NCI-H128 (cell line): ENCODE data around the gene ADAMTS20.
"Not testable (repeated sequence)": the region's sequence is repeated elsewhere in the genome, so short reads cannot be mapped to it uniquely, and the experiment has no call there.

Experiments used
- DNase-seq: peaks from one replicate; lab custom pipeline; 2025; ENCODE audit not compliant: unreplicated experiment; lab: John Stamatoyannopoulos, UW

Gene ADAMTS20

DNA sequence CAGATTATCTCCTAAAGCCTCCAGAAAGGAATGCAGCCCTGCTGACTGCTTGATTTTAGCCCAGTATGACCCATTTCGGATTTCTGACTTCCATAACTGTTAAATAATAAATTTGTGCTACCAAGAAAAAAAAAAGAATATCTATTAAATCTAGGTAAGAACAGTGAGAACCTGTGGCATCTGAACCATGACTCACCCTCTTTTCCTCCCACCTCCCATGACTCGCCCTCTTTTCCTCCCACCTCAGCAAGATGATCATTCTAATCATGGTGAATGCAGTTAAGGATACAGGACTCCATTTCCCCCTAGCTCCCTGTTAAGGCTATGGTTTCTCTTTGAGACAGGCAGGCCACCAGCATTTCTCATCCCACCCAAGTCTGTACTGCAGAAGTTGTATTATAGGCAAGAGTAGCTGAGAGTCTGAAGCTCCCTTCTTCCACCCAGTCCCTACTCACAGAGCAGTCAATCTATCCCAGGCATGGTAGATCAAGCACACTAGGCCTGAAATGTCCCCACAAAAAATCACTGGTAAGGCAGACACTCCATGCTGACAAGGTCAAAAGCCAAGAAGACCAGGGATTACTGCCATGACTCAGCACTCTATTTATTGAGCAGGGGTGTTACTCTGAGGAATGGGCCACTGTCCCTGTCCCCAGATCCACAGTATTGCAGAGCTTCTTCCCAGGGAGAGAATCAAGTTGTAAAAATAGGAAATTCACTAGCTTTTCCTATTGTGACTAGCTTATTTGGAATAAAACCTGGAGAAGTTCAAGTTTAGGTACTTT is 188.9 kb downstream of the ADAMTS20 start:
- no peak for DNase-seq

DNA sequence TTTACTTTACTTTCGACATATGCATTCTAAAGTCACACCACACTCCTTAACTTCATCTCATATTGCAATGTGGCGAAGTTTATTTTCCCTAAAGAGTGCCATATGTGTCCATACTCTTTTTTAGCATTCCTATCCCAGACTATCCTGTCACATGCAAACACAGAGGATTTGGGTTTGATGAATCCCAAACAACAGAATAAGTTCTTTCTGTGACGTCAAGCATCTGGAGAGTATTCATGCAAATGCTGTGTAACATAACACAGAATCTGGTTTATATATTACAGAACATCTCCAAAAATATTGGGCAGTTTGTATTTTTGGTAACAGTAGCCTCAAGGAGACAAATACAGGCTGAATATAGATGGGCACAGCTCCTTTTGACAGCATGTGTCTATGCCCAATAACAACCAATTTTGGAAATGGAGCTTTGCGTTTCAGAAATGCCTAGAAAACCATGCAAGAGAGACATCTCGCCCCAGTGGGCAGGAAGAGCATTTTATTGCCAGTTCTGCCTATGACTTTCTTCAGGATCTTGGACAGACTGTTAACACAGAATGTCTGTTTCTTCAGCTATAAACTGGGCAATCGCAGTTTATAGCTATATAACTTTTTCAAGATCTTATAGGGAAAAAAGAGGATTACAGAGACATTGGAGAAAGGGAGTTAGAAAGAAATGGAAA is 190.8 kb downstream of the ADAMTS20 start:
- no peak for DNase-seq

DNA sequence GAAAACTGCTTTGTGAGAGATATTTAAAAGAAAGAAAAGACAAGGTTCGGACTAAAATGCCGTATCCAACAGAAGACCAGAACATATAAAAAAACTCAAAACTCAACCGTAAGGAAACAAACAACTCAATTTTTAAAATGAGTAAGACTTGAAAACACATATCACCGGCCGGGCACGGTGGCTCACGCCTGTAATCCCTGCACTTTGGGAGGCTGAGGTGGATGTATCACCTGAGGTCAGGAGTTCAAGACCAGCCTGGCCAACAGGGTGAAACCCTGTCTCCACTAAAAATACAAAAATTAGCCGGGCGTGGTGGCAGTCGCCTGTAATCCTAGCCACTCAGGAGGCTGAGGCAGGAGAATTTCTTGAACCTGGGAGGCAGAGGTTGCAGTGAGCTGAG is 192.0 kb downstream of the ADAMTS20 start:
- DNase-seq: not testable (repeated sequence)

- DNase-seq: no peak
Measured at GRCh38 chr12:43357141-43357540, 194.9 kb downstream of the ADAMTS20 start.

GRCh38 chr12:43352001-43352400 is 200.0 kb downstream of the ADAMTS20 start:
- DNase-seq: no peak

GRCh38 chr12:43349863-43350262 is 202.1 kb downstream of the ADAMTS20 start:
- DNase-seq: no peak

DNA sequence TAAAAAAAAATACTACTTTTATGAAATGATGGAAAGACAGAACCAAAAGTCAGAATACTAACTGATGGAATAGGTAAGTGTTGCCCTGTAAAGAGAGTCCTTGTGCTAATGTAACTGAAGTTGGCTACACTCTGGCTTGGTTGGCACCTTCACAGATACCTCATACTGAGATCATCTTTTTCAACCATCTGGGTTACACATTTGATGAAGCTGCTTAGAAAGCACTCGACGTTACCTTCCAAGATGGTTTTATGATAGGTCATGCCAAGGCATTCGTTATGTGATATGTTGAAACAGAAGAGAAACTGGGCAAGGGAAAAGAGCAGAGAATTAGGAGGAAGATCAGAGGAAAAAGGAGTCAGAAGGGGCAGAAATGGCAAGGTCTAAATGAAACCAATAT is 203.8 kb downstream of the ADAMTS20 start:
- no peak for DNase-seq

GRCh38 chr12:43347026-43347425 is 205.0 kb downstream of the ADAMTS20 start:
- no peak for DNase-seq

DNA sequence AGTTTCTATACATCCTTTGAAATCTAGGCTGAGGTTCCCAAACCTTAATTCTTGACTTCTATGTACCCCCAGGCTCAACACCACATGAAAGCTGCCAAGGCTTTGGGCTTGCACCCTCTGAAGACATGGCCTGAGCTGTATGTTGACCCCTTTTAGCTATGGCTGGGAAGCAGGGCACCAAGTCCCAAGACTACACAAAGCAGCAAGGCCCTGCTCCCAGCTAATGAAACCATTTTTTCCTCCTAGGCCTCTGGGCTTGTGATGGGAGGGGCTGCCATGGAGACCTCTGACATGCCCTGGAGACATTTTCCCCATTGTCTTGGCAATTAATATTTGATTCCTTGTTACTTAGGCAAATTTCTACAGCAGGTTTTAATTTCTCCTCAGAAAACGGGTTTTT is 207.0 kb downstream of the ADAMTS20 start:
- no peak for DNase-seq

- not testable (repeated sequence) for DNase-seq
Measured at GRCh38 chr12:43341785-43342313, 210.2 kb downstream of the ADAMTS20 start.

DNA sequence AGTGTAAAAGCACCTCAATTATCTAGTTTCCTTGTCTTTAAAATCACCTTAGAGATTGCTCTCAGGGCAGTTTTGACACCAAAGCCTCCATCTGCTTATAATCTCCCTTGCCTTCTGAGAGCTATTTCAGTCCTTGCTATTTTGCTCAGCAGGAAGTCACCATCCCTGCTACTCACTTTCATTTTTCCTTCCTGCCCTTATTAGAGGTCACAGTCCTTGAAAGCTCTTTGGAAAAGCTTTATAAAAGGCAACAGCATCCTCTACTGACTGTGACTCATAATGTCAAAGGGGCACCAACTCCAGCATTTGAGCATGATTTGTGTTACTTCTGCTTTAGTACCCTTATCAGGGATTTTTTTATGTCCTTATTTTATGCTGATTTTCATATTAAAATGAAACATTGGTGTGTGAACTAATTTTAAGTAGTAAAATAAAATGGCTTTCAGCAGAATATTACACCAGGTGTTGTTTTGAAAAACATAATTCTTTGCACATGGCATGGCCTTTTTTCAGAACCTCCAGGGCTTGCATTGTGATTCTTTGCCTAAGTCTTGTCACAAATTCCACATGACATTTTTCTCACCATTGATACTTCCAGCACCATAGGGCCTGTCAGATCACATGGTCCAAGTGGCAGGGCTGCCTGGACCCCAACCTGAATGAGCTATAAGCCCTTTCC is 213.0 kb downstream of the ADAMTS20 start:
- no peak for DNase-seq

GRCh38 chr12:43337571-43338444 is 214.2 kb downstream of the ADAMTS20 start:
- DNase-seq: no peak

DNA sequence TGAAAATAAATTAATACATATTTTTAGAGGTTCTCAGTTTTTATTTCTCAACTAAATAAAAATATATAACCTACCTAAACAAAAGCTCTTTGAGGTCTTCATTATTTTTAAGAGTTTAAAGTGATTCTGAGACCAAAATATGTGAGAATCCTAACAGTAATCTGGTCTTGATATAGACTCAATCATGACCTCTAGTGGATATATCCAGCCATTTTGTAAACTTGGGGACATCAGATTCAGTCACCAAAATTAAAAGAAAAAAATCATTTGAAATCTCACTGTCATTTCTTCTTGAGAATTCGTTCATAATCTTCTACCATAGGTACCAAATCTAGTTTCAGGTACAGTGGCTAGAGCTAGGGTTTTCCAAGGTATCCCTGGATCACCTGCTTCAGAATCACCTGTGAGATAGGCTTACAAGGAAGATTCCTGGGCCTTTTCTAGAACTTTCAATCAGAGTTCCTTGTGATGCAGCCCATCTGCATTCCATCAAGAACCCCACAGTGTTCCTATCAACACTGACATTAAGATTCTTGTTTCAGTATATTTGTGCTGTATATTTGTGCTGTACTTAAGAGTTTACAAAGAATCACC is 214.9 kb downstream of the ADAMTS20 start:
- DNase-seq: no peak

DNA sequence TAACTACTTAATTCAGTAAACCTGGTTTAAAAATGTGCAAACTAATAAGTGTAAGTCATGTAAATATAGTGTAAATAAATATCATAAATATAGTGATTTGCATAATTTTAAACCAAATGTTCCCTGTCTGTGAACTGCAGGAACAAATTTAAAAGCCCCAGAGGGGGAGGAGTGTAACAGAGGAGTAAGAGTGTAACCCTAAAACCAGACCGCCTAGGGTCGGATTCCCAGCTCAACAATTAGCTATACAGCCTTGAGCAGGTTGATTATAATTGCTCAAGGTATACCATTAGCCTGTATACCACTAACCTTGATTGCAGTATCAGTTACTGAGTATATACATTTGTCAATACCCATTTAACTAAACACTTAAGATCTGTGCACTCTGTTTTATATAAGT is 218.4 kb downstream of the ADAMTS20 start:
- no peak for DNase-seq

GRCh38 chr12:43332977-43333640 is 218.9 kb downstream of the ADAMTS20 start:
- DNase-seq: no peak

- DNase-seq: no peak
Measured at GRCh38 chr12:43331935-43332334, 220.1 kb downstream of the ADAMTS20 start.

DNA sequence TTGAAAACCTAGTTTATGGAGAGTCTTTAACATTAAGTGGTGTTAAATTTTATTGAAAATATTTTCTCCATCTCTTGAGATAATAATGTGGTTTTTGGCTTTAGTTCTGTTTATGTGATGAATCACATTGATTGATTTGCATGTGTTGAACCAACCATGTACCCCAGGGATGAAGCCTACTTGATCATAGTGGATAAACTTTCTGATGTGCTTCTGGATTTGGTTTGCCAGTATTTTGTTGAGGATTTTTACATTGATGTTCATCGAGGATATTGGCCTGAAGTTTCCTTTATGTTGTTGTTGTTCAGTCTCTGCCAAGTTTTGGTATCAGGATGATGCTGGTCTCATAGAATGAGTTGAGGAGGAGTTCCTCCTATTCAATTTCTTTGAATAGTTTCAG is 222.6 kb downstream of the ADAMTS20 start:
- DNase-seq: no peak

DNA sequence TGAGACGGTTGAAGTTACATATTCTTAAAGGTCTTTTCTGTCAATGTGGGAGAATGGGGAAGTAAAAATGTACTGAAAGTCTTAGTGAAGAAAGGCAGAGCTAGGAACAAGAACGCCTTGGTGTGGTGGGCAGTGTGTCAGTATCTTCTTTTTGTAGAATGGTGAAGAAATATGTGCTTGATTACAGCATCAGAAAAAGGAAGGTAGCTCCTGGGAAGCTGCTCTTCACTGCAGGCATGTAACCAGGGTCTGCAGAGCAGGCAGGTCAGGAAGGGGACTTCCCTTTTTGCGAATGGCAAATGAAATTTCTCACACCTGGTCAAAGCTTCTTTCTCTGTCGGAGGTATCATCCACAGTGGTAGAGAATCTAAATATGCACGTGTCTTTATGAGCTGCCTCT is 226.2 kb downstream of the ADAMTS20 start:
- DNase-seq: no peak

DNA sequence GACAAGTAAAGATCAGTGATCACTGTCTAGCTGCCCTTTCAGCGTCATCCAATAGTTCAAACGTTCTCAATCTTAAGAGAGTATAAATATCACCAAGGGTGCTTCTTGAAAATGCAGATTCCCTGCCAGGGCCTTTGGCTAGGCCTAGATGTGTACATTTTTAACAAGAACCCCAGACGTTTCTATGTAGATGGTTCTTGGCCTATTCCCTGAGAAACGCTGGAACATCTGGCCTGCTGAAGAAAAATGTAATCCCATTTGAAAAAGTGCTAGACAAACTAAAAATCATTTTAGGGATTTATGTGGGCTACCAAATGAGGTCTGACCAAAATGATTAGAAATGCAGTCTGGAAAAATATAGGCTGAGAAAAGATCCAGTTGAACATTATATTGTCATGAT is 231.7 kb downstream of the ADAMTS20 start:
- no peak for DNase-seq

GRCh38 chr12:43318021-43318420 is 234.0 kb downstream of the ADAMTS20 start:
- DNase-seq: no peak
